WERI-Rb-1 (cell line): Measurements from ENCODE around the gene NTN5.
A peak's percentile ranks its signal among the peaks of the same experiment; 100 is the strongest.

Experiments used
- DNase-seq: peaks from one replicate; pipeline ENCODE4 v3.0.0-alpha.2; 2020
- H3K27ac ChIP-seq: fragments of 250-450 bp; sonication (Bioruptor Pico); 2 replicates; pipeline ENCODE4 v1.5.1; 2020; ENCODE audit warnings: mild to moderate bottlenecking, moderate library complexity
- H3K27me3 ChIP-seq: fragments of 250-450 bp; sonication (Bioruptor Pico); 2 replicates; pipeline ENCODE4 v1.5.1; 2021; ENCODE audit warnings: mild to moderate bottlenecking, low read depth, moderate library complexity; ENCODE audit not compliant: insufficient read depth, severe bottlenecking
- H3K36me3 ChIP-seq: fragments of 250-450 bp; sonication (Bioruptor Pico); 2 replicates; pipeline ENCODE4 v1.5.1; 2020; ENCODE audit warnings: mild to moderate bottlenecking, moderate library complexity
- H3K4me3 ChIP-seq: 2 replicates; pipeline ENCODE4 v1.5.1; 2011; ENCODE audit warnings: low read depth, mild to moderate bottlenecking, control low read depth, low read length
- H3K9me3 ChIP-seq: fragments of 250-450 bp; sonication (Bioruptor Pico); 2 replicates; pipeline ENCODE4 v1.5.1; 2021; ENCODE audit warnings: mild to moderate bottlenecking, moderate library complexity; ENCODE audit not compliant: severe bottlenecking
- CTCF ChIP-seq: IDR thresholded peaks from 2 replicates; pipeline ENCODE4 v1.5.1; 2011; ENCODE audit warnings: low read depth, mild to moderate bottlenecking, control low read depth, inconsistent platforms, low read length

NTN5 gene

DNA sequence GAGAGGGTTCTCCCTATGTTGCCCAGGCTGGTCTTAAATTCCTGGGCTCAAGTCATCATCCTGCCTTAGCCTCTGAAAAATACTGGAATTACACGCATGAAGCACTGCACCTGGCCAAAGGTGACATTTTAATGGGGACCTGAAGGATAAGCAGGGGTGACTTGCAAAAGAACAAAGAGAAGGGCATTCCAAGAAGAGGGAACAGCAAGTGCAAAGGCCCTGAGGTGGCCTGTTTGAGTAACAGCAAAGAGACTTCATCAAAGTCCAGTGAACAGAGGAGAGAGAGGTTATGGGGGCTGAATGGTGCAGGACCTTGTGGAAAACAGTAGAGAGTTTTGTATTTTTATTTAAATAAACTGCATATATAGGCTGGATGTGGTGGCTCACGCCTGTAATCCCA lies 31.0 kb downstream of the NTN5 start:
- DNase-seq, result no peak
- Histone ChIP-seq H3K27ac (no peak overlapping the region), H3K4me3 (no peak overlapping the region), H3K27me3 (no peaks in the 10 kb centered on the region), H3K9me3 (no peaks in the 10 kb centered on the region), H3K36me3 (no peaks in the 10 kb centered on the region)
- TF ChIP-seq CTCF, result no peak

DNA sequence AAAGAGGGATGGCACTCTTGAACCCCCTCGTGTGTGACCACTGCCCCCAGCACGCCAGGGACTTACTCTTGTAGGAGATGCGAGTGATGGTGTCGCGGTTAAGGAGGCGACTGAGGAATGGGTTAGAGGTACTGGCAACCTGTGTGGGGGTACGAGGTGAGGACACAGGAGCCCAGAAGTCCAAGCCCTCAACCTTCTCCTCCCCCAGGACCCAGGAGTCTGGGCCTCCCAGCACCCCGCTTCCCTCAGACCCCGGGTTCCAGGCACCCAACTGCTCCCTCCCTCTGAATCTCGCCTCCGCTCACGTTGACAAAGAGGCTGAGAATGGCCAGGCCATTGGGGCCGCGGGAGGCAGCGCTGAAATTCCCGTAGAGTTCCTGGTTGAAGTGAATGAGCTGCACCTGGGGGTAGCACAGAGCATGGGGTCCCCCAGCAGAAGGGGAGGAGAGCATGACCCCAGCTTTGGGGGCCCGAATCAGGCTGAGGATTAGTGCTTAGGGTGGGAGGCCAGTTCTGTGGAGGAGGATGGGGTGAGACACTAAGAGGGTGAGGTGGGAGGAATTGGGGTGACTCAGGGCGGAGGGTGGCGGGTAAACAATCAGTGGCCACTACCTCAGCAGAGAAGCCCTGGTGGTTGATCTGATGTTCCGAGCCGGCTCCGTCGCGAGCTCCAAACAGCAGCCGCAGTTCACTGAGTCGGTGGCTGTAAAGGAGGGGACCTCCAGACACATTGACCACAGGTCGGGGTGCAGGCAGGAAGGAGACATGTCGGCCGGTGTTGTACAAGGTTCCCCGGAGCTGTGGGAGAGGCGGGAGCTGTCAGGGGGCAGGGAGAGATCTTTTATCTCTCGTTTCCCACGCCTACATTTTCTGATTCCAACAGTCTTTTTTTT lies 33.1 kb downstream of the NTN5 start:
- no peaks in the 10 kb centered on the region for H3K27me3 ChIP-seq
- no peaks in the 10 kb centered on the region for H3K36me3 ChIP-seq
- no peaks in the 10 kb centered on the region for H3K9me3 ChIP-seq
- no peak for TF ChIP-seq CTCF
- no peak overlapping the region for H3K4me3 ChIP-seq
- DNase-seq, result no peak
- no peak overlapping the region for H3K27ac ChIP-seq

DNA sequence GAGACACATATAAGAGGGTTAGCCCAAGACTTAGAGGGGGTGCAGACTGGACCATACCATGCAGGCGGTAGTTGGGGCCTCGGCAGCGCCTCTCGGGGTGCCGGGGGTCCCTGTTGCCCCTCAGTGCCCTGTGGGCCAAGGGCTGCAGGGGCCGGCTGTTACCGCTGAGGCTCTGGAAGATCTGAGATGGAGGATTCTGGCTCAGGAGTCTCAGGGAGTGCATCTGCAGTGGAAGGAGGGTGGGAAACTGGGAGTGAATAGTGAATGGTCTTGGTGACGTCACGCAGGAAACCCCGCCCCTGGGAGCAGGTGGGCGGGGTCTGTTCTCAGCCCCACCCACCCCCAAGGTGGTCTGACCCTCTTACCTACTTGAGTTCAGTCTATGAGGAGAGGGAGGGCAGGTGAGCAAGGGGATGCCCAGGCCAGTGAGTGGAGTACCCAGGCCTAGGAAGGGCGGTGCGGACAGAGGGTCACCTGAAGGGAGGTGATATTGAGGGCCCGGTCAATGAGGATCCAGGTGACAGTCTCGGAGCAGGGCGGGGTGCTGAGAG lies 33.9 kb downstream of the NTN5 start:
- Histone ChIP-seq H3K4me3 (peak overlapping the region; percentile 73; the same call in 1 of the 2 replicates), H3K27me3 (no peaks in the 10 kb centered on the region), H3K36me3 (no peaks in the 10 kb centered on the region), H3K9me3 (no peaks in the 10 kb centered on the region), H3K27ac (peak overlapping the region; percentile 94)
- DNase-seq, result no peak
- TF ChIP-seq CTCF, result no peak

DNA sequence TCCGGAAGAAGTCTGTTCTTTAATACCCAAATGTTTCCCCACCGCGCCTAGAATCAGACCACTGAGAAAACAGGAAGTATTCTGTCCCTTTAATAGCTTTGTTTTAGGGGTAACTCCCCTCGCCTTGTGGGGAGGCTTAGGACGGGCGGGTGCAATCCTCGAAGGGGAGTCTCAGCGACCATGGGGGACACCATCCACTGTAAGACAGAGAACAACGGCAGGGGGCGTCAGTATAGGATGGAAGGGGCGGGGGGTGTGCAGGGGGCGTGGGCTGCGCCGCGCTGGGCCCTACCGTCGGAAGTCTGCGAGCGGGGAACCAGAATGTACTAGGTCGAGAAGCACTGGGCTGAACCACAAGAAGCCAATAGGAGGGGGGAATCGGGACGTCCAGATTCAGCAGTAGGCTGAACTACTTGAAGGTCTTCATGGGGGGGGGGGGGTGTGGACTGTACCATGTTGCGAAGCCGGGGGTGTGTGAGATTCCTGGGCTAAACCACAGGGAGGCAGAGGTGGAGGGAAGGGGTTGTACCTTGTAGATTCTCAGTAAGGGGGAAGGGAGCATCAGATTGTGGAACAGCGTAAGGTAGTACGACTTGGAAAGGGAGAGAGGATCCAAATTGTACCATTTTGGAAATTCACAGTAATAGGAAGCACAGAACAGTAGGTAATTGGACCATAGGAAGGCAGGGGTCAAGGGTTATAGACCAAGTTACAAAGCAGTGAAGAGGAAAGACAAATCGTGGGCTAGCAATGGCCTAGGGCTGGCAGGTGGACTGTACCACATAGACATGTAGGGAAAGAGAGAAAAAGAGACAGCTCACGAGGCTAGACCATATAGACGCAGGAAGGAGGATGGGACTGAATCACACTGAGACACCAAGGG lies 34.6 kb downstream of the NTN5 start:
- DNase-seq, result peak; percentile 91
- peak overlapping the region; percentile 73 for H3K4me3 ChIP-seq
- H3K9me3 ChIP-seq, result no peaks in the 10 kb centered on the region

More for the DNA sequence above, 34.6 kb downstream of the NTN5 start:
- no peaks in the 10 kb centered on the region for H3K36me3 ChIP-seq
- no peak for TF ChIP-seq CTCF
- peak overlapping the region; percentile 94 for H3K27ac ChIP-seq
- no peaks in the 10 kb centered on the region for H3K27me3 ChIP-seq
